GM15510 (cell line): Measurements from ENCODE around the gene CD83.

ENCODE experiments used
- POLR2A ChIP-seq: IDR thresholded peaks from 3 replicates; pipeline ENCODE4 v1.6.1; 2011; ENCODE audit warnings: borderline replicate concordance; ENCODE audit not compliant: insufficient read length; ENCODE audit errors: extremely low read depth

Gene CD83

DNA sequence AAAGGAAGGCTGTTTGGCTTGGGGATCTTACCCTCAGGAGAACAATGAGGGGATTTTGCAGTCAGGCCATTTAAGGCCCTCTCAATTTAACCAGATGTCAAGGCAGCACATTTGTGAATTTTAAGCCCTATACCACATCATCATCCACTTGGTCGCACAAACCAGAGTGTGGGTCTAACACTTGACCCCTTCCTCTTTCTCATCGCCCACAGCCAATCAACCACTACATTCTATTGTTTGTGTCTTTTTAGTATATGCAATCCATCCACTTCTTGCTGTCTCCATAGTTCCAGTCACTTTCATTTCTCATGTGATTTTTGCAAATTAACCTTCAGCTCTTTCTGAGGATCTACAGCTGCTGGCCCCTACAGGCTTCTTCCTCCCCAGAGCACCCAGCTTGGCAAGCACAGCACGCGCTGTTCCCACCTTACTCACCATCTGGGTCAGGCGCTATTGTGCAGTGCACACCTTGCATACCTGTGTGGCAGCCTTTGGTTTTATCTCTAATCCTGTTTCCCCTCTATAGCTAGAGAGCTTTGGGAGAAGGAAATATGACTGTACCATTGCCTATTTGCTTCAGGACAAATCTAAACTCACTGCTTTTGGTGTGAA, 32.3 kb upstream of the CD83 start:
- TF ChIP-seq POLR2A: no peak

DNA sequence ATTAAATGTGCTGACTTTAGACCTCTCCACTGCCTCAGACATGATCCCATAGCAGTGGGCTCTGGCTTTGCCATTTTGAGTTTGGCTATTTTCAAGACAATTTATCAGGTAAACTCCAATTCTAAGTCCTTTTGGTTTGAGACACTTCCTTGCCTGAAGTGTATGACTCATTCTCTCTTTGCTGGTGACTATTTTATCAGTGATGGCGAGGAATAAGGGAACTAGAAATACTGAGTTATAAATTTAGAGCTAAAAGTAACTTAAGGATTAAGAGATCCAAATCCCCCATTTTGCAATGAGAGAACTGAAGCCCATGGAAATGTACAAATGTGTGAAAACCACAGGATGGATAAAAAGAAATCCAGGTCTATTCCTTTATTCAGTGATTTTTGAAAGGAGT, 30.9 kb upstream of the CD83 start:
- TF ChIP-seq POLR2A: no peak

DNA sequence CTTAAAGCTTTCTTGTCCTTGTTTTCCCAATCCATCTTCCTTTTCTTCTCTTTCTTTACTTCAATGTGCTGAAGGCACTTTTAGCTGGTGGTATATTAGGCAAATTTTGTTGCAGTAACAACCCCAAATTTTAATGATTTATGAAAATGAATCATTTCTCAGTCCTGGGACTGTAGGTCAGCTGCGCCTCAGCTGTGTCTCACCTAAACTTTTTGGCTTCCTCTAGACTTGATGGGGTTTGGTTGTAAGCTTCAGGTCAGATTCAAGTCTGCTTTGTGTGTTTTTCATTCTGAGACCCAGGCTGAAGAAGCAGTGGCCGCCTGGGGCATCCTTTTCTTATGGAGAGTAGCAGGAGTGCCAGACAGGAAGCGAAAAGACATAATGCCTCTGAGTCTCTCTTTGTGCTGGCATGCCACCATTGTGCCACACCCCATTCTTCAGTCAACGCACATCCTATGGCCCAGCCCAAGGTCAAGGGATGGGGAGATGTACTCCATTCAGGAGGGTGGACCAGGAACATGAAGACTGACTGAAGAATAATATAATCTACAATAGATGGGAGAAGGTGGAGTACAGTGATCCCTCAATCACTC, 28.9 kb upstream of the CD83 start:
- TF ChIP-seq POLR2A: no peak

DNA sequence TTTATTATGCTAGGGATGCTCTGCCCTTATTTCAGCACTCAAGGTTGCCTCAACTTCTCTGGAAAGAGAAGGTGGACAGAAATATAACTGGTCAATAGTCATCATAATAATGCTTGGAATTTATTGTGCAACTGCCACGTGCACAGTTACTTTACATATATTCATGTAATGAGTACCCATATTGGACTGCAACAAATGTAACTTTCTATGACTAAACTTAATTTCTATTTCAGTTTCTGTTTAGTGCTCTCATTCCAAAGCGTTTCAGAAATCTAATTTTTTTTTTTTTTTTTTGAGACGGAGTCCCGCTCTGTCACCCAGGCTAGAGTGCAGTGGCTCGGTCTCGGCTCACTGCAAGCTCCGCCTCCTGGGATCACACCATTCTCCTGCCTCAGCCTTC, 28.3 kb upstream of the CD83 start:
- TF ChIP-seq POLR2A: no peak

DNA sequence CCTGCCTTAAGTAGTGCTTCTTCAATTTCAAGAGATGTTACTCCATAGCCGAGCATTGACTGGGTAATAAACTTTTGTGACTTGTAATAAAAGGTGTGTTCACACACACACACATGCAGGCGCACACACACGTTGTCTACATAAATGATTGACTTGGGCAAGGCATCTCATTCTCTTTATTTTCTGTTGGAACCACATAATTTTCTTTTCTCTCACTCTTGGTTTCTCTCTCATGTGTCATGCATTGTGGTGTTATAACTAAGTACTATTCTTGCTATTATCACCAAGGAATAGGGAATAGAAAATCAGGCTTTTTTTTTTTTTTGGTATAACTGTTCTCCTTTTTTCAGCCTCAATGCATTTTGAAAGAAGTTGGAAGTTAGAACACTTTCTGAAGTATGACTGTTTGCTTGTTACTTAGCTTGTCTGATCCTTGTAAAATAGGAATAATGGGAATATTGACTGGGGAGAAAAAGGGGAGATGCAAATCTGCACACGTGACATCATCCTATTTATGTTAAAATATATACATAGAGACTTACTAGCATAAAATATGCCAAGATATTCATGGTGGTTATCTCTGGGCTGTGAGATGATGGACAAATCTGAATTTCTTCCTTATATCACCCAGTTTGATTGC, 26.1 kb upstream of the CD83 start:
- no peak for TF ChIP-seq POLR2A

DNA sequence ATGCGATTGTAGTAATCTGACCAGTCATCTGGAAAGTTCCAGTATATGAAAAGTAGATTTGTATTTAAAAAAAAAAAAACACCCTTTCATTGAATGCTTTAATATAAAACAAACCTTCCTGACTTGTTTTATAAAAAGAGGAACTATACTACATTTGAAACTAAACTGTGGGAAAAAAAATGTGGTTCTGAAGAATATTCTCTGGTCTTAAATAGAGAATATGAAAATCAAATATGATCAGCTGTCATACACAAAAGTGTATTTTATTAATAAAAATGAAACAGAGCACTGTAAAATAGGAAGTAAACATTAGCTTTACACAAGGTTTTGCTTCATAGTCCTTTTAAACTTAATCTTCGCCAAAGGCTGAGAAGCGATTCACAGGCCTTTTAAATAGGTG, 25.3 kb upstream of the CD83 start:
- TF ChIP-seq POLR2A: no peak

DNA sequence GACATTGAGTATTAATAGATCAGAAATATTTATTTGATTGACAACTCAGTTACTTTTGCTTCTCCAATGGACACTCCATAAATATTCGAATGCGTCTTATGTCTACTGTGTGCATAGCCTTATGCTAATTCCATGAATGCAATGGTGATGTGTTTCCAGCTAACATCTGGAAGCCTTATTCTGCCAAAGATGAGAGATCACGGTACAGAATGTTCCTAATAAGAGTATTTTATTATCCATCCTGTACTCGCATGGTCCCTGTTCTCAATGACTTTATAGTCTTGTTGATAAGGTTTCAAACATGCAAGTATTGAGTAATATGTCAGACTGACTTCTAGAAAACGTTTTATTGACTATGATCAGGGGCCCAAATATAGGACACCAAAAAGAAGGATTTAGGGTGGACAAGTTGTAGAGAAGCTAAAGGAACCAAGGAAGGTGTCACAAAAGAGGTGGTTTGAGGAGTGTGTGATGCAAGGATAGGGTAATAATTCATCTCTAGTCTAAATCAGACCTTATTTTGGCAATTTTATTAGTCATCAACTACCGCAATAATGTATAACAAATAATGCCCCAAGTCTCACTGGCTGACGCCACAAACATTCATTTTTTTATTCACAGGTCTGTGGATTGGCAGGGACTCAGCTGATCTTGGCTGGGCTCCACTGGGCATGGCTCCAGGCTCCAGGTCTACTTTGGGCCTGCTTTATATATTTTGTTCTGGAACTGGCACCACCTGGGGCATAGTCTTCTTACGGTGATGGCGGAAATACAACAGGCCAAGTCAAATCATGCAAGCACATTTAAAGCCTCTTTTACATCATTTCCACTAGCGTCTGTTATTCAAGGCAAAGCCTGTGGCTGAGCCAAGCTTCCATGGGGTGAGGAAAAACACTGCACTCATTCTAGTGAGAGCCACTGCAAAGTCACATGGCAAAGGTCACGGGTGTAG, 24.5 kb upstream of the CD83 start:
- no peak for TF ChIP-seq POLR2A

DNA sequence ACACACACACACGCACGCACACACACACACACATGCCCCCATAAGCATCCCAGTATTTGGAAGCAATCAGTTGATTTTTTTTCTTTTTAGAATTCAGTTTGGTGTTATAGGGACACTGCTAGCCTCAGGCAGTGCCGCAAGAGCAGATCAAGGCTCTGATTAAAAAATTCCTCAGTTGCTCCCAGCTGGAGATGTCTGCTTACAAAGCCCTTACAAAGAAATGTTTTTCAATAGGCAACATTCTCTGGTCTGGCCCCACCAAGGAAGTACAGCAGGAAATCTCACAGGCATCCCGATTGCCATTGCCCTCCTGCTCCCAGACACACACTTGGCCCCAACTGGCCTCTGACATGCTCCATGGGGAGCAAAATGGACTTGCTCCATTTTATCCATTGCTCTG, 22.9 kb upstream of the CD83 start:
- TF ChIP-seq POLR2A: no peak

DNA sequence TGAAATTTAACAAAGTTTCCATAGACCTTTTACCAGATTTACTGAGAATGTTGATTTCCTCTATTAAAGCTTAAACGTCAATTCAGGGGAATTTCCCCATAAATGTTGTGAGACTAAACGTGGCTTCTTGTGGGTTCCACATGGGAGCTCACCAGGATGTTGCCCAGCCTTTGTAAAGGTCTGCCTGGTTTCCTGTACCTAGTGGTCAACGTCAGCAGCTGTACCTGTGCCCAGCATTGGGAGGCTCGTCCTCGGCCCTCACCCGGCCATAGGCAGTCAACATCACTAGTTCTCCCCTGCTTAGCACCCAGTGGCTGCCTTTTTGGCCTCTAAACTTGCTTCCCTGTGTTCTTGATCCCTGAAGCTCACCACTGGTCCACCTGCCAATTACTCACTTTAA, 22.1 kb upstream of the CD83 start:
- no peak for TF ChIP-seq POLR2A

DNA sequence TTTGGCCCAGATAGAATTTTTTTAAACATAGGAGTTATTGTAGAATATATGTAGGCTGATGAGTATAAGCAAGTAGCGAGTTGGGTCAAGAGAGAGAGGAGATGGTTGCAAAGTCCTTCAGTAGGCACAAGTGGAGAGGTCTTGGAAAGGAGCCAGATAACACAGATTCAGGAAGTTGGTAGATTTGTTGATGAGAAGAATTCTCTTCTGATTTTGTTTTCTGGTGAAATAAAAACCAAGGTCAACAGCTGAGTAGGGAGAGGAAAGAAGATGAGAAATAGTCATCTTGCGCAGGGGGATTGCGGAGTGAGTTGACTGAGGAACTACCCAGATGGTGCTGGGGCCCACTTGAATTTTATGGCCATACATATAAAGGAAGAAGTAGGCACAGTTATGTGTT, 17.4 kb upstream of the CD83 start:
- no peak for TF ChIP-seq POLR2A

DNA sequence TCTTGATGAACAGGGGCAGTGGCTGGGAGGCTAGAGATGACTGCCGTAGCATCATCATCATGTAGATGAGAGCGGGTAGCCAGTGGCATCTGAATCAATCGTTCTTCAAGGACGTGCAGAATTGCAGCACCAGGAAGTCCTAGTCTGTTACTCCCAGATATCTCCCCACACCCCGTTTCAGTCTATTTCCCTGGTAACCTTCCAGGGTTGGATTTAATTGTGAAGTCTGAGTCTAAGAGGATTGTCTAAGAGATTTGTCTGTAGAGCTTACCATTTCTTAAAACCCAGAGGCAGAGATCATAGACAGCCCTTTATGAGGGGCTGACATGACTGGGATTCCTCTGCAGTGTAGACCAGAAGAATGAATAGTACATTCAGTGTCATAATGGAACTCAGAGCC, 16.6 kb upstream of the CD83 start:
- no peak for TF ChIP-seq POLR2A

DNA sequence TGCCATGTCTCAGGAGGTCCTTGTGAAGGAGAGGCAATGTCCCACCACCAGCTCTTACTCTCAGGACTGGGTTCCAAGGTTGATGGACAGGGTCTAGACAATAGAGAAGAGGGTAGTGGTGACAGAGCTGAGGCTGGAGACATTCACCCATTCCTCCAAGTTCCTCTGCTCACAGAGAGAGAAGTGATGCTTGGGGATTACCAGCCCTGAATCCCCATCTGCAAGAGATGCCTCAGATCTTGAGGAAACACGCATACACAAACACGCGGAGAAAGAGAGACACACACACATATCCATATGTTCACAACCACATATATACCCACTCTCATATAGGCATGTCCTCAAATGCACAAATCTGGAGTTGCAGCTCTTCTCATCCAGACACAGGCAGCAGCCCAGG, 15.2 kb upstream of the CD83 start:
- TF ChIP-seq POLR2A: no peak

DNA sequence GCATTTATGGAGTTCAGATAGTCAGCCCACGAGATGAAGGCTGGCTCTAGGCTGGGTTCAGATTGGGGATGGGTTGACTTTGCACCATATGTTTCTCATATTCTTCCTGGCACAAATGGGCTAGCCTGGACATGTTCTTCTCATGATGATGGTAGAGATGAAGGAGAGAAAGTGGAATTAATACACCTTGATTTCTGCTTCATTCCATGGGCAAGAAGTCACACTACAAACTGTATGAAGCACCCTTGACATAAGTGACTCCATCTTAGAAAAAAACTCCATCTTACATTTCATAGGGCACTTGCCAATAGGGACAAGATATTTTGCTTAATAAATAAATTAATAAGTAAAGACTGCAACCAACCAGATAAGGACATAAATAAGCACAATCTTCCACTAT, 12.0 kb upstream of the CD83 start:
- TF ChIP-seq POLR2A: no peak

DNA sequence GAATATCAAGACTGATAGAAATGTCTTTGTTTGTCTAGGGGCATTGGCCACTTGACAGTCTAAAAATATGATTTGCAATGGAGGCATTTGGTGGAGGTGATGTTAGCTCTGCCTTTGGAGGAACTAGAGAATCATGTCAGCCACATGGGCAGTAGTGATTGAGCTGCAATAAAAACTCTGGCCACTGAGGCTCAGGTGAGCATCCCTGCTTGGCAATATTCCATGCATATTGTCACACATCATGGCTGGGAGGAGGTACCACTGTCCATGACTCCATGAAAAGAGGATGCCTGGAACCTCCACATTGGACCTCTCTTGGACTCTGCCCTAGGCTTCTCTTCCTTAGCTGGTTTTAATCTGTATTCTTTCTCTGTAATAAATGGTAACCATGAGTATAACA, 10.6 kb upstream of the CD83 start:
- TF ChIP-seq POLR2A: no peak
